ENCODE measurements around the gene NDUFB7. TPM values are rescaled to one million over a fixed set of nuclear protein-coding genes. Genes with fewer than 3 reads are reported as not detected.
"Not testable (repeated sequence)": the region's sequence is repeated elsewhere in the genome, so short reads cannot be mapped to it uniquely, and the experiment has no call there.

The NDUFB7 gene
- total RNA-seq, 1 experiment from 2014 or later, result 446 TPM

DNA sequence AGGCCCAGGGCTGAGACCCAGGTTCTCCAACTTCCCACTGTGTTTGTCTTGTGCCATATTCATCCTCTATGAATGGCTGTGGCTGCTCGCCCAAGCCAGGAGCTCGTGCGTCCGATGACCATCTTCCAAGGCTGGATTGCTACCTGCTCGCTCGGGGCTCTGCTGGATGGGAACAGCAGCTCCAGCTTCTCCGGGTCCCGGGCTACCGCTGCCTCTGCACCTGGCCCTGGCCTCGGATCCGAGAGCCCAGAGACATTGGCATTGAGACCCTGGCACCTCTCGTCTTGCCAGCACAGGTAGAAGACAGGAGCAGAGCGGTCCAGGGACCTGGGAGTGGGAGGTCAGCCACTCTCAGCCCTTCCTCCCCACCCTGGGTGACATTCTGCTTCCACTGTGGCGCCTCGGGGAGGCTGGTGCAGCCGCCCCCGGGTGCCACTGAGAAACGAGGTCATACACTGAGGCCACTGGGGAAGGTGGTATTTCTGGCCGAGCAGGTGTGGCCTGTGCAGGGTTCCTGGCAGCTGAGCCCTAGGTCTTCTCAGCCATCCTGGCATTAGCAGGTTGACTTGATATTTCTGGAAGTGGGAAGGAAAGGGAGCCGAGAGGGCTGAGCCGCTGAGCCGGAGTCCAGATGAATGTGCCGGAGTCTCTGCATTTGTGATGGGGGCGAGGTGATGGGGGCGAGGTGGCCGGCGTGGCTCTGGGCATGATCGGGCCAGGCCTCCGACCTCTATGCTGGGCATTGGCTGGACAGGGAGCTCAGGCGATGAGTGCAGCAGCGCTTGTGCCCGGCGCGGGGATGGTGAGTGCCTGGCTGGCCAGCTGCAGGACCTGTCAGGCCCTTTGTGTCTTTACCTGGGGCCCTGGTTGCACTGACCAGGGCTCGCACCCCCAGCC is 18.6 kb downstream of the NDUFB7 start:
- no peak for DNase-seq (ENCODE audit: low spot score)

DNA sequence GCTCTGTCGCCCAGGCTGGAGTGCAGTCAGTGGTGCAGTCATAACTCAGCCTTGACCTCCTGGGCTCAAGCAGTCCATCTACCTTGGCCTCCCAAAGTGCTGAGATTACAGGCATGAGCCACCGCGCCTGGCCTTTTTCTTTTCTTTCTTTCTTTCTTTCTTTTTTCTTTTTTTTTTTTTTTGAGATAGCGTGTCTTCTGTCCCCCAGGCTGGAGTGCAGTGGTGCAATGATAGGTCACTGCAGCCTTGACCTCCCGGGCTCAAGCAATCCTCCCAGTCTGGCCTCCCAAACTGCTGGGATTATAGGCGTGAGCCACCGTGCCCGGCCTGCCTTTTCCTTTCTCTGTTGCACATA is 19.9 kb downstream of the NDUFB7 start:
- not testable (repeated sequence) for DNase-seq (ENCODE audit: low spot score)

DNA sequence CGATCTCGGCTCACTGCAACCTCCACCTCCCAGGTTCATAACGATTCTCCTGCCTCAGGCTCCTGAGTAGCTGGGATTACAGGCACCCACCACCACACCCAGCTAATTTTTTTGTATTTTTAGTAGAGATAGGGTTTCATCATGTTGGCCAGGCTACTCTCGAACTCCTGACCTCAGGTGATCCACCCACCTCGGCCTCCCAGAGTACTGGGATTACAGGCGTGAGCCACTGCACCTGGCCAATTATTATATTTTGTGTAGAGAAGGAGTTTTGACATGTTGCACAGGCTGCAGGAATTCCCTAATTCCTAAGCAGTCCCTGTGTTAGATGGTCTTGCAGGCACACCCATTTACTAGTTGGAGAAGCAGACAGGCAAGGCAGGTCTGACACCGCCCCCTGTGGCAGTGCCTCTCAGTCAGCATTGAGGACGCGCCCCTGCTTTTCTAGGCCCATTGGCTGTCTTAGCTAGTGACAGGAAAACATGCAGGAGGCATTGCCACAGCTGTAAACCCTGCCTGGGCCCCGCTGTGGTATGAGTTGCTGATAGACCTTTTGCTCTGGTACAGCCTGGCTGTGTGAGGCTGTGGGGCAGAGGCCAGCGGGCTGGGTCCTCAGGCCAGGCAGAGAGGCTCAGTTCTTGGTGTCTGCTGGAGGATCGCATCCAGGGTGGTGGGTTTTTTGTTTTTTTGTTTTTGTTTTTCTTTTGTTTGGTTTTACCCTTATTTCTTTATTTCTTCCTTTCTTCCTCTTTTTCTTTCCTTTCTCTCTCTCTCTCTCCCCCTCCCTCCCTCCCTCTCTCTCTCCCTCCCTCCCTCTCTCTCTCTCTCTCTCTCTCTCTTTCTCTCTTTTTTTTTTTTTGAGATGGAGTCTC is 20.5 kb downstream of the NDUFB7 start:
- DNase-seq (ENCODE audit: low spot score), result peak; percentile 49

DNA sequence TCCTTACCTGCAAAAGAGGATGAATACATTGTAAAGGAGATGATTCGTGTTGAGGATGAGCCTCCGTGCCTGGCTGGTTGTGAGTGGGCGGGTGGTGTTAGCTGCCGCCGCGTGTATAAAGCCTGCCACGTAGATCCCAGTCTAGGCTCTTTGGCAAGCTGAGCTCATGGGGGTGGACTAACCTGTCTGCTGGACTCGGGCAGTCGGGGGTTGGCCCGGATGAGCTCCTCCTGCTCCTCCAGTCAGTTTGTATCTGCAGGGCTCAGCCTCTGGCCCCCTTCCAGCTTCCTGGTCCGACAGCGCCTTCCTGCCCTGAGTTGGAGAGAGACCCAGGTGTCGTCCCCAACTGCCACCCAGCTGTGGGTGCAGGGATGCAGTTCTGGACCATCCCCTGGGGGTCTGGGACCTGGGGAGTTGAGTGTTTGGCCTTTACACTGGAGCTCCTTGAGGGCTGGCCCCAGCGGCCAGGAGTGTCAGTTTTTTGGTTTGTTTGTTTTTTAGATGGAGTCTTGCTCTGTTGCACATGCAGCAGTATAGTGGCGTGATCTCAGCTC is 21.6 kb downstream of the NDUFB7 start:
- no peak for DNase-seq (ENCODE audit: low spot score)

DNA sequence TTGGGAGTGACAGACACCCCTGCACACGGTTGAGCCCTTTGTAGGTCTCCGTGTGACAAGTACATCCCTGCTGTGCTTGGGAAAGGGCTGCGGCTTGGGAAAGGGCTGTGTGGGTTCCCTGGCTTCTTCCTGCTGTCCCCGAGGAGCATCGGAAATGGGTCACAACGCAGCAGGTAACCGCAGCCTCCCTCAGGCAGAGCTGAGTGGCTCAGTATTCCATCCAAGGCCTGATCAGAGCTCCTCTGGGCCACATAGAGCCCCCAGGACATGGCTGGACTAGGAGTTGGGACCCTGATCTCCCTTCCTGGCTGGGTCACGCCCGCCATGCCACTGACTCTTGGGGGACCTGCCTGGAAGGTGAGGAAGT is 26.2 kb downstream of the NDUFB7 start:
- DNase-seq (ENCODE audit: low spot score), result no peak

DNA sequence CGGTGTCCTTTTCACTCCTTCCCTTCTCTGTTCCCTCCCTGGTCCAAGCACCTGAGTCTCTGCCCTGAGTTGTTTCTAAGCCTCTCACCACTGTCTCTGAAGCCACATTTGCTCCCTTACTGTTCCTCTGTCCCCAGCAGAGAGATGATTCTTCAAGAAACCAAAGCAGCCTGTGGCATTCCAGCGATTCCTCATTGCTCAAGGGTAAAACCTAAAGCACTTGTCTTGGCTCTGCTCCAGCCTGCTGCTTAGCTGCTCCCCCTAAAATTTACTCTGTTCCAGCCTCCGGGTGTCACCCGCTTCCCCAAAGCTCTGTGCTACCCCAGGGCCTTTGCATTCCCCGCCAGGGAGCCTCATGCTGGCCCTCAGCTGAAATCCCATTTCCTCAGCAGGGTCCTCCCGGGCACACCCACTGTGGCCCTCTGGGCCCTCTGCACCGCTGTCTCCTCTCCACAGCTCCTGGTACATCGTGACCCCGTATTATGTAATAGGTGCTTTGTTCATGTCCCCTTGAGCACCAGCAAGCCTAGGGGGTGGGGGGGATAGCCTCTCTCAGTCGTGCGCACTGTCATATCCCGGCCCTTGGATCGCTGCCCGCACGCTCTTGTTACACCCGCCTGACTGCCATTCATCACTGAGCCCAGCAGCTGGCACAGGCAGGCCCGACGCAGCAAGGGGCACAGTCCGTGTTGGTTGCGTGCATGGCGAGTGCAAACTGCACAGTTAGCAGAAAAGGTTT is 26.7 kb downstream of the NDUFB7 start:
- DNase-seq (ENCODE audit: low spot score), result no peak

DNA sequence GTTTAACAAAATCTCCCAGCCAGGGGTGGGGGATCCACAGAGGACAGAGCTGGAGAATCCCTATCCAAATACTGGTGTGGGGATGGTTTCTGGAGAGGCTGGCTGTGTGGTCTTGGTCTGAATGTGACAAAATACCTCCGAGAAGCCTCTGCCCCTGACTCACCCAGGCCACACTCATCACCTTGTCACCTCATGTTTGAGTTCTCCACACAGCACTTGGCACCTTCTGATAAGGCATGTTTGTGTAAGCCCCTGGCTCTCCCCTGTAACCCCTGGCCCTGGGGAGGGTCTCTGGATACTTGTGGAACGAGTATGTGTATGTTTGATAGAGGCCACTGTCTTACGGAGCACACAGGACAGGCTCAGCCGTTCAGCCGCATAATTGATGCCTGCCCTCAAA is 27.8 kb downstream of the NDUFB7 start:
- DNase-seq (ENCODE audit: low spot score), result no peak

DNA sequence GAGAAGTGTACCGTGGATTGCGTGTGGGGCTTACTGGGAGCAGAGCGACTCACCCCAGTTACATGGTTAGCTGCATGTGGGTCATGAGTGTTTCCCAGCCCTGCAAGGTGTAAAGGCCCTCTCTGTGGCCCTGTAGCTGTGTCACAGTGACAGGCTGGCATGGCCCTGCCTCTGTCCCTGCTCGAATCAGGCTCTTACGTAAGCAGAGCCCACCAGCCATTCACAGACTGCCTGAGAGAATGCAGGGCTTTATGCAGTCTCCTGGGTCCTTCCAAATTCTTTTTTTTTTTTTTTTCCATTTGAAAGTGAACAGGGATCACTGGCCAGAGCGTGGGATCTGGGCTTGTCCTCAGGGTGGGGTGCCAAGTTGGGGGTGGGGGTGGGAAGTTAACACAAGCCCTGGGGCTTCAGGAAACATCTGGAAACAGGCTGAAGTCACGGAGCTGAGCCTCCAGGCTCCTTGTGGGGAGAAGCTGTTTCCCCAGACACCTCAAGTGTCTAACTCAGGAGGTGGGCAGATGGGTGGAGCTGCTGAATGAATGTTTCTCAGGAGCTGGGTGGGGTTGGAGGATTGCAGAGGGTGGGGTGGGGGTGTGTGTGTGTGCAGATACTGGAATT is 29.0 kb downstream of the NDUFB7 start:
- DNase-seq (ENCODE audit: low spot score), result peak; percentile 38

DNA sequence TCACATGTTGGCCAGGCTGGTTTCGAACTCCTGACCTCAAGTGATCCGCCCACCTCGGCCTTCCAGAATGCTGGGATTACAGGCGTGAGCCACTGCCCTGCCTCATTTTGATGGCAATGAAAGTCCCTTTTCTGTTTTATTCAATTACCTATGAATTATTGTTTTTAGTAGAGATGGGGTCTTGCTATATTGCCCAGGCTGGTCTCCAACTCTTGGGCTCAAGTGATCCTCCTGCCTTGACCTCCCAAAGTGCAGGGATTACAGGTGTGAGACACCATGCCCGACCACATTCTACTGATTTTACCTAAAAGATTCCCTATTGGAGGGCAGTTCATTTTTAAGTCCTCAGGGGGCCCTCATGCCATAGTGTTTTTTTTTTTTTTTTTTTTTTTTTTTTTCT is 29.9 kb downstream of the NDUFB7 start:
- not testable (repeated sequence) for DNase-seq (ENCODE audit: low spot score)

DNA sequence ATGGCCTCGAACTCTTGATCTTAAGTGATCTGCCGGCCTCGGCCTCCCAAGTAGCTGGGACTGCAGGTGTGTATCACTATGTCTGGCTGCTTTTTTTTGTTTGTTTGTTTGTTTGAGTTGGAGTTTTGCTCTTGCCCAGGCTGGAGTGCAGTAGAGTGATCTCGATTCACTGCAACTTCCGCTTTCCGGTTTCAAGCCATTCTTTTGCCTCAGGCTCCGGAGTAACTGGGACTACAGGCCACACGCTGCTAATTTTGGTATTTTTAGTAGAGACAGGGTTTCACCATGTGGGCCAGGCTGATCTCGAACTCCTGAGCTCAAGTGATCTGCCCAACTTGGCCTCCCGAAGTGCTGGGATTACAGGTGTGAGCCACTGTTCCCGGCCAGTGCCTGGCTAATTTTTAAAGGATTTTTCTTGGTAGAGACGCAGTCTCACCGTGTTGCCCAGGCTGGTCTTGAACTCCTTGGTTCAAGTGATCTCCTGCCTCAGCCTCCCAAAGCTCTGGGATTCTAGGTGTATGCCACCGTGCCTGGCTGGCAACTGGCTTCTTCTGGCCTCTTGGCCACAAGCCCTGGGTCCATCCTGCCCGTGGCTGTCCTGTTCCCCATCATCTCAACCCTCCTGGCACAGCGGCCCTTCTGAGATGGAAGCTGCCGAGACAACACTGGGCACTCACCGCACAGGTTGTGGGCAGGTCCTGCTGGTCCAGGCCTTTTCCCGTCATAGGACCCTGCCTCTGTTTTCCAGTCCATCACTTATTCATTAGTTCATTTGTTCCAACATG is 30.9 kb downstream of the NDUFB7 start:
- DNase-seq (ENCODE audit: low spot score), result no peak

DNA sequence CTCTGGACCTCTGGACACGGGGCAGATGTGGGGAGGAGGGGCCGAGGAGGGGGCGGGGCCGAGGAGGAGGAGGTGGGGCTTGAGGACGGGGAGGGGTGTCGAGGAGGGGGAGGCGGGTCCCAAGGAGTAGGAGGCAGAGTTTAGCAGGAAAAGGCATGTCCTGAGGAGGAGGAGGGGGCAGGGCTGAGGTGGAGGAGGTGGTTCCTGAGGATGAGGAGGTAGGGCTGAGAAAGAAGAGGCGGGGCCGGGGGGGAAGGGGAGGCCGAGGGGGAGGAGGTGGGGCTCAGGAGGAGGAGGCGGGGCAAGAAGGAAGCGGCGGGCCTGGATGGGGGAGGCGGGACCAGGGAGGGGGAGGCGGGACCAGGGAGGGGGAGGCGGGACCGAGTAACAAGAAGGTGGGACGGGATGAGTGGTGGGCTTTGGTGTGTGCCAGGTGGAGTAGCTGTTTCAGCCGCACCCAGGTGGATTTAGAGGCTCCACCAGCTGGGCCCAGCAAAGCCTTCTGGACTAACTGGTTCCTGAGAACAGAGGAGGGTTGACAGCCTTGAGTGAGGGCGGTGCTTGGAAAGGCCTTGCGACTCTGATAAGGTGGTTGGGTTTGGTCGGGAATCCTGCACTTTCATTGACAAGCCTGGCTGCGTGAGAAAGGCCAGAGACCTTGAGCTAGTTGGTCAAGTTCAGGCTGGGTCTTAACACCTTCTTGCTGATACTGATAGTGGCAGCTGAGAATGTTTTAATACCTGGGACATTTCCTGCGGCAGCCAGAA is 34.8 kb downstream of the NDUFB7 start:
- DNase-seq (ENCODE audit: low spot score), result peak; percentile 63

DNA sequence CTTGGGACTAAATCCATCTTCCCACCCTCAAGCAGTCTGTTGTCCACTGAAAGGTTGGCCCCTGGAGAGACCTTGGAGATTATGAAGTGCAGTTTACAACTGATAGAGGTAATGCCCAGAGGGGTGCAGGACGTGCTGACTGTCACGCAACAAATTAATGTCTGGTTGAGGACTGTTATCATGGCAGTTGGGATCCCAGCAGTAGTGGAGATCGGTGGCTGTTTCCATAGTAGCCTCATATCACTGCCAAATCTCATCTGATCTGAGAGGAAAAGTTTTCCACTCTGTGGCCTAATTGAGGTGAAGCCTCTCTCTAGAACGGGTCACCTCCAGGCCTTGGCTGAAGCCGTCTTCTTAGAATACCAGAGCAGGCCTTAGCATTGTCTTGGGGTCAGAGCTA is 38.4 kb downstream of the NDUFB7 start:
- DNase-seq (ENCODE audit: low spot score), result no peak

DNA sequence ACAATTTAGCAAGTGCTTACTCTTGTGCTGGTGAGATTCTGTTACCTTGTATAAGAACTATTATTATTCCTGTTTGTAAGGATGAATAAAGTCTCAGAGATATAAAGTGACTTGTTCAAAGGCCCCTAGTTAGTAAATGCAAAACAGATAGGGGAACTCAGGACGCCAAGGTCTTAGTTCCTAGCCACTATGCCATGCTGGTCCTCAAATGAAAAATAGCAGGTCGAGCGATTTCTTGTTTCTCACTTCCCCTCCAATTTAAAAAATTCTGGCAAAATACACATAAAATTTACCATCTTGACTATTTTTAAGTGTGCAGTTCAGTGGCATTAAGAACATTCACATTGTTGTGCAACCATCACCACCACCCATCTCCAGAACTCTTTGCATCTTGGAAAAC is 41.4 kb downstream of the NDUFB7 start:
- no peak for DNase-seq (ENCODE audit: low spot score)

DNA sequence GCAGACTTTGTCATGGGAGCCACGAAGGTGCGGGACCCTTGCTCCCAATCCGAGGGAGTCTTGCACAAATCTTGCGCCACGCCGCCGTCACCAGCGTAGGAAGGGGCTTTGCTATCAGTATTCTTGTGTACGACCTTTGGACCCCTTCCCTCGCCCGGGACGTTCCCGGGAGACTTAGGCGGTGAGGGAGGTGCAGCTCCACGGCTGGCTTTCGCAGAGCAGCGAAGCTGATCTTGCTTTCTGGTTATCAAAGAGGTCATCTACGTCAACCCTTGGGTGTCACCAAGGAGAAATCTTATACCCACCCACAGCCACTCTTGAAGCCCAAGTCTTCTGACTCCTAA is 41.9 kb downstream of the NDUFB7 start:
- no peak for DNase-seq (ENCODE audit: low spot score)

DNA sequence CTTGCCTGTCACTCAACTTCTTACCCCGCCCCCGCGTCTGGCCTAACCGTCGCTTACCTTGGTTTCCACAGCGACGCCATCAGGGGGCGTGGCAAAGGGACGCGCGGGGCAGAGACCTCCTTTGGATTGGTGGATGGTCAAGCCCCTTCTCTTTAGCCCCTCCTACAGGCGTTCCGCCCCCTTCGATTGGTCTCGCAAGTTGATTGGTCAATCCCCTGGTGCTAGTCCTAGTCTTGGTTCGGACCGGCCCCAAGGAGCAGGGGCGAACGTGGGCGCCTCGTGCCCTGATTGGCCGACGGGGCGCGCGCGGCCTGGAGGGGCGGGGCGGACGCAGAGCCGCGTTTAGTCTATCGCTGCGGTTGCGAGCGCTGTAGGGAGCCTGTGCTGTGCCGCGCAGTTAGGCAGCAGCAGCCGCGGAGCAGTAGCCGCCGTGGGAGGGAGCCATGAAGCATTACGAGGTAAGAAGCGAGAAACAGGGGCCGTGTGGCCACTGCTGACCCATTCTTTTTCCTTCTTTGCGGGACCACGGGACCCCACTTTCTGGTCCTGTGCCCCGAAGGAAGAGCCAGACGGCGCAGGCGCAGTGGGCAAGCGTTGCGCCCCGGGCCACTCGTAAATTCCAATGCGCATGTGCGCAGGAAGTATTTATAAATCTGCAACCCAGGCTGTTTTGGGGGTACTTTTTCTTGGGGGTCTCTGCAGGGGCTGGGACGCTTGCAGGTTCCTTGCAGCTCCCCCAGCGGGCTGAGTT is 42.4 kb downstream of the NDUFB7 start, which contains the start of gene TECR:
Gene TECR (plus strand): TSS at position 341 of the 751 bp plus-strand sequence. CDS start 103 bp downstream, at position 444.
- peak; percentile 100 for DNase-seq (ENCODE audit: low spot score)

DNA sequence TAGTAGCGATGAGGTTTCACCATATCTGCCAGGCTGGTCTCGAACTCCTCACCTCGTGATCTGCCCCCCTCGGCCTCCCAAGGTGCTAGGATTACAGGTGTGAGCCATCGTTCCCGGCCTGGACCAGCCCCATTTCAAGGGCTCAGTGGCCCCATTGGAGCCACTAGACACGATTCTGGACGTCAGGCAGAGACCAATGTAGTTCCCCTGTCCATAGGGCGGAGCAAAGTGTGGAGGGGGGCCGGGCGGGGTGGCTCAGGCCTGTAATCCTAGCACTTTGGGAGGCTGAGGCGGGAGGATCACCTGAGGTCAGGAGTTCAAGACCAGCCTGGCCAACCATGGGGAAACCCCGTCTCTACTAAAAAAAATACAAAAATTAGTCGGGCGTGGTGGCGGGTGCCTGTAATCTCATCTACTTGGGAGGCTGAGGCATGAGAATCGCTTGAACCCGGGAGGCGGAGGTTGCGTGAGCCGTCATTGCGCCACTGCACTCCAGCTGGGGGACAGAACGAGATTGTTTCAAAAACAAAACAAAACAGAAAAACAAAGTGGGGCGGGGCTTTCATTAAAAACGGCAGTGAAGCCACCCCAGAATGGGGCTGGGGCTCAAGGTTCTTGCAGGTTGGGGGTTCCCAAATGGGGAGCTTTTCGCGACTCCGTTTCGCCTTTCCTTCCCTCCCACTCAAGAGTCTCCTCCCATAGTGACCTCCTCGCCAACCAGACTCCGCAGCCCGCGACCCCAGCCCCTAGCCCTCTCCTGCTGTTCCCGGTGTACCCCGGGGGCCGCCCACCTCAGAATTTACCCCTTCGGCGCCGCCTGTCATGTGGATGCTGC is 43.2 kb downstream of the NDUFB7 start:
- DNase-seq (ENCODE audit: low spot score), result no peak

DNA sequence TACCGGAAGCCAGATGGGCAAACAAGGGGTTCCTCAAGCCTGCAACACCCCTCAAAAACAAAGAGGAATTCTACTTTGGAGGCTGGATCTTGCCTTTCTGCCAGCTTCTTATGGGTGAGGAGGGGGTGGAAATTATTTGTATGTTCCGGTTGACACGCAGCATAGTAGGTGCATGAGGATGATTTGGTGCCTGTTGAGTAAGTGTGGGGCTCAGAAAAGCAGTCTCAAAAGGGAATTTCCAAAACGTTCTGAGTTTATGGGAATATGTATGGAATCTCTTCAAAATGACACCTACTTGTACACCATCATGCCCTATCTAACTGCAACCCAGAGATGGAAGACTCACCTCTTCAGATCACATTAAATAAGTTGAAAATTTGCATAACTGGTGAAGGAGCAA is 45.4 kb downstream of the NDUFB7 start:
- DNase-seq (ENCODE audit: low spot score), result no peak

DNA sequence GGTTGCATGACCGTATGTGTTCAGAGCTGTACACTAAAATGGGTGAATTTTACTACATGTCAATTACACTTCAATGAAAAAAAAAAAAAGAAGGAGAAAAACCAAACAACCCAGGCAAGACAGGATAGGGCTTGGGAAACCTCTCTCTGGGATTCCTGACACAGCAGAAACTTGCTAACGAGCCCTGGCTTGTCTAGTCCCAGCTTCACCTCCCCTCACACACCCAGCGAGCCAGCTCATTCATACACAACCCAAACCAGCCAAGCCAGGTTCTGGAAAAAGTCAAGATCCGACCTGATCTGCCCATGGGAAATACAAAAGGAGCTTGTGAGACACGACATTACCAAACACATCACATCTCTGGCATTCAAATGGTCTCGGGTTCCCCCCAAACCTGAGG is 46.1 kb downstream of the NDUFB7 start:
- DNase-seq (ENCODE audit: low spot score), result no peak

All from A172 (cell line).